HCT116 (cell line): Measurements from ENCODE around the gene STIL. TPM values are rescaled to one million over a fixed set of nuclear protein-coding genes. Genes with fewer than 3 reads are reported as not detected.

Experiments
- ATAC-seq: fragments of 200-7000 bp; cut with Tn5 transposase; 2 replicates; pipeline ENCODE4 v1.9.1; 2020; ENCODE audit warnings: mild to moderate bottlenecking, moderate library complexity
- BruUV-seq: library from RNA; stranded (reverse); fragments of 400-500 nt; replicated peaks from 2 replicates; lab custom pipeline; 2021; lab: Mats Ljungman, UMichigan
- CTCF ChIA-PET: fragments of 300-600 bp; sonication (Branson Sonifier 250); formaldehyde crosslinking; loops from one replicate; lab custom pipeline; 2021; ENCODE audit warnings: antibody characterized with exemption; lab: Charles Lee
- POLR2A ChIA-PET: fragments of 300-600, 350-600 bp; sonication (Branson Sonifier 250); formaldehyde crosslinking; loops from one replicate; lab custom pipeline; 2021; ENCODE audit warnings: antibody characterized with exemption; lab: Charles Lee
- RAD21 ChIA-PET, 2 experiments: fragments of 300-600 bp; sonication (Branson Sonifier 250); formaldehyde crosslinking; loops; one replicate each; lab custom pipeline; 2023; ENCODE audit warnings: low total read pairs in 2 of 2; ENCODE audit not compliant: uncharacterized antibody in 2 of 2, unreplicated experiment in 2 of 2, low non-redundant PET in 1 of 2; lab: Charles Lee
- DNase-seq: peaks from one replicate; pipeline ENCODE4 v3.0.0-alpha.2; 2010; ENCODE audit warnings: low read depth, low spot score
- H2AFZ ChIP-seq: fragments of 200-600 bp; shearing (Covaris generic), sonication (generic); 2 replicates; pipeline ENCODE4 v1.6.1; 2017; ENCODE audit warnings: low read depth, mixed run types, mixed read lengths, antibody characterized with exemption, low read length; ENCODE audit not compliant: poor library complexity, severe bottlenecking
- H3K27ac ChIP-seq: 2 replicates; pipeline ENCODE4 v1.5.1; 2012; ENCODE audit warnings: low read depth, low read length
- H3K27me3 ChIP-seq: fragments of 200-600 bp; sonication (generic); 2 replicates; pipeline ENCODE4 v1.6.1; 2016; ENCODE audit warnings: mixed run types, low read length, mixed read lengths; ENCODE audit not compliant: insufficient read depth
- H3K36me3 ChIP-seq, 2 experiments: fragments of 200-500 bp in 1 of 2; fragments of 200-600 bp in 1 of 2; sonication (Bioruptor generic) in 1 of 2; sonication (generic) in 1 of 2; 2 replicates each; pipeline versions ENCODE4 v1.5.1 to v1.6.1; 2014 to 2016; ENCODE audit warnings: low read length in 2 of 2, inconsistent platforms in 1 of 2, mixed read lengths in 1 of 2, mixed run types in 1 of 2; ENCODE audit not compliant: insufficient read depth in 2 of 2, control insufficient read depth in 1 of 2
- H3K4me1 ChIP-seq, 2 experiments: fragments of 200-600 bp in 1 of 2; sonication (generic) in 1 of 2; 2 replicates each; pipeline versions ENCODE4 v1.5.1 to v1.6.1; 2012 to 2017; ENCODE audit warnings: low read length in 2 of 2, inconsistent platforms in 1 of 2, mild to moderate bottlenecking in 1 of 2, mixed read lengths in 1 of 2, mixed run types in 1 of 2, moderate library complexity in 1 of 2; ENCODE audit not compliant: insufficient read depth in 2 of 2, control insufficient read depth in 1 of 2
- H3K4me2 ChIP-seq: fragments of 200-600 bp; sonication (generic); 2 replicates; pipeline ENCODE4 v1.6.1; 2017; ENCODE audit warnings: mixed run types, low read length, mixed read lengths
- H3K4me3 ChIP-seq, 2 experiments: fragments of 200-600 bp in 1 of 2; sonication (generic) in 1 of 2; replicated peaks in 1 of 2; 2 replicates each; pipeline ENCODE4 v1.5.1; 2011 to 2016; ENCODE audit warnings: low read length in 2 of 2, control low read depth in 1 of 2, low read depth in 1 of 2, mild to moderate bottlenecking in 1 of 2, mixed read lengths in 1 of 2, mixed run types in 1 of 2
- H3K79me2 ChIP-seq: fragments of 200-600 bp; sonication (generic); 2 replicates; pipeline ENCODE4 v1.6.1; 2017; ENCODE audit warnings: mild to moderate bottlenecking, mixed run types, low read length, moderate library complexity, mixed read lengths; ENCODE audit not compliant: insufficient read depth
- H3K9ac ChIP-seq: fragments of 200-600 bp; sonication (generic); 2 replicates; pipeline ENCODE4 v1.6.1; 2016; ENCODE audit warnings: low read length, mixed read lengths
- H3K9me2 ChIP-seq: fragments of 200-600 bp; sonication (generic), shearing (Covaris generic); 2 replicates; pipeline ENCODE4 v1.6.1; 2017; ENCODE audit warnings: mixed run types, mild to moderate bottlenecking, moderate library complexity; ENCODE audit not compliant: insufficient read depth
- H3K9me3 ChIP-seq, 2 experiments: fragments of 200-500 bp in 1 of 2; fragments of 200-600 bp in 1 of 2; sonication (Bioruptor generic) in 1 of 2; sonication (generic) in 1 of 2; 2 replicates each; pipeline ENCODE4 v1.6.1; 2014 to 2017; ENCODE audit warnings: low read length in 2 of 2, mixed read lengths in 2 of 2, inconsistent platforms in 1 of 2, low read depth in 1 of 2, mild to moderate bottlenecking in 1 of 2, mixed run types in 1 of 2, moderate library complexity in 1 of 2; ENCODE audit not compliant: control insufficient read depth in 1 of 2, insufficient read depth in 1 of 2
- H4K20me1 ChIP-seq: fragments of 200-600 bp; sonication (generic), shearing (Covaris generic); 2 replicates; pipeline ENCODE4 v1.6.1; 2017; ENCODE audit warnings: mixed run types, mild to moderate bottlenecking, moderate library complexity; ENCODE audit not compliant: insufficient read depth
- ATF3 ChIP-seq: IDR thresholded peaks from 2 replicates; pipeline ENCODE4 v1.6.1; 2012
- CBX3 ChIP-seq: IDR thresholded peaks from 2 replicates; pipeline ENCODE4 v1.6.1; 2012; ENCODE audit warnings: low read depth
- EGR1 ChIP-seq: IDR thresholded peaks from 2 replicates; pipeline ENCODE4 v1.6.1; 2012; ENCODE audit warnings: low read depth
- EZH2phosphoT487 ChIP-seq: fragments of 200-600 bp; IDR thresholded peaks from 2 replicates; pipeline ENCODE4 v1.6.1; 2018; ENCODE audit warnings: antibody characterized with exemption, borderline replicate concordance
- FOSL1 ChIP-seq: IDR thresholded peaks from 2 replicates; pipeline ENCODE4 v1.6.1; 2012; ENCODE audit warnings: low read depth
- MAX ChIP-seq: IDR thresholded peaks from 2 replicates; pipeline ENCODE4 v1.6.1; 2012
- POLR2A ChIP-seq: IDR thresholded peaks from 2 replicates; pipeline ENCODE4 v1.7.0; 2011; ENCODE audit warnings: borderline replicate concordance; ENCODE audit not compliant: insufficient read depth, insufficient read length; ENCODE audit errors: extremely low read depth
- POLR2AphosphoS5 ChIP-seq: IDR thresholded peaks from 2 replicates; pipeline ENCODE4 v1.6.1; 2011; ENCODE audit warnings: mild to moderate bottlenecking, low read depth, low read length, moderate library complexity
- RAD21 ChIP-seq: IDR thresholded peaks from 2 replicates; pipeline ENCODE4 v1.6.1; 2012; ENCODE audit warnings: low read depth, mild to moderate bottlenecking
- REST ChIP-seq: IDR thresholded peaks from 2 replicates; pipeline ENCODE4 v1.6.1; 2012; ENCODE audit warnings: low read depth
- SP1 ChIP-seq: IDR thresholded peaks from 2 replicates; pipeline ENCODE4 v1.6.1; 2012; ENCODE audit warnings: low read depth
- SRF ChIP-seq: IDR thresholded peaks from 2 replicates; pipeline ENCODE4 v1.6.1; 2012; ENCODE audit warnings: low read depth
- YY1 ChIP-seq: IDR thresholded peaks from 2 replicates; pipeline ENCODE4 v1.6.1; 2011; ENCODE audit warnings: low read length, low read depth, moderate library complexity, mild to moderate bottlenecking; ENCODE audit not compliant: insufficient replicate concordance; ENCODE audit errors: extremely low read depth
- intact Hi-C: fragments of 100-400 bp; cut with micrococcal nuclease; formaldehyde crosslinking; loops from 2 replicates; pipeline ENCODE4 v1.10.0; 2022
- total RNA-seq: library from RNA; stranded (reverse); gene quantifications from one replicate; pipeline ENCODE4 v1.2.1, GENCODE V29; 2021; ENCODE audit not compliant: unreplicated experiment

STIL gene
- total RNA-seq, 1 experiment from 2014 or later = 34.4 TPM

- CTCF ChIA-PET = interaction anchor here (0.7 kb wide), 1 partner anchor 282 kb away, joined by 4 read pairs; no protein-coding TSS in a partner anchor
- H3K9ac ChIP-seq = no peak overlapping the region
These were observed 26.3 kb upstream of the STIL start for GRCh38 chr1:47340227-47340626.

GRCh38 chr1:47338249-47339077, 24.5 kb upstream of the STIL start:
- POLR2A ChIA-PET = no interaction called here
- RAD21 ChIA-PET = no interaction called here
- TF ChIP-seq RAD21 (no peak), EZH2phosphoT487 (no peak), EGR1 (no peak), SP1 (no peak), YY1 (no peak), REST (no peak), CBX3 (no peak), POLR2AphosphoS5 (no peak), POLR2A (no peak), FOSL1 (no peak), MAX (no peak), SRF (no peak), ATF3 (no peak)

More at GRCh38 chr1:47340227-47340626, 26.3 kb upstream of the STIL start:
- Histone ChIP-seq H3K79me2 (peaks cover 72% of the 10 kb centered on the region), H3K4me3 (no peak overlapping the region), H2AFZ (no peak overlapping the region), H3K27me3 (no peaks in the 10 kb centered on the region), H3K27ac (no peak overlapping the region), H3K4me1 (peaks cover under 1 to 2% of the 10 kb centered on the region in 2 experiments; a peak in 2 of 4 replicates), H3K4me2 (no peak overlapping the region), H3K36me3 (no peaks in the 10 kb centered on the region), H4K20me1 (no peaks in the 10 kb centered on the region), H3K9me3 (no peaks in the 10 kb centered on the region), H3K9me2 (no peaks in the 10 kb centered on the region)
- RAD21 ChIA-PET = interaction anchor here in 1 of 2 experiments (0.7 kb wide), 1 partner anchor 927 kb away, joined by 3 read pairs; no protein-coding TSS in a partner anchor
- TF ChIP-seq ATF3 = no peak
- TF ChIP-seq YY1 = no peak
- intact Hi-C loops = no loop called here
- ATAC-seq (no peak), DNase-seq (no peak)
- no TSS peak for BruUV-seq
- POLR2A ChIA-PET = no interaction called here

More at GRCh38 chr1:47338249-47339077, 24.5 kb upstream of the STIL start:
- H3K27me3 ChIP-seq = no peaks in the 10 kb centered on the region
- no peaks in the 10 kb centered on the region for H3K9me2 ChIP-seq
- H3K27ac ChIP-seq = no peak overlapping the region
- BruUV-seq = no TSS peak
- DNase-seq (no peak), ATAC-seq (no peak)
- intact Hi-C loops = no loop called here
- H4K20me1 ChIP-seq = no peaks in the 10 kb centered on the region
- CTCF ChIA-PET = no interaction called here
- no peak overlapping the region for H2AFZ ChIP-seq
- H3K4me1 ChIP-seq = peaks cover 3 to 8% of the 10 kb centered on the region in 2 experiments; a peak in 2 of 4 replicates
- H3K4me2 ChIP-seq = no peak overlapping the region
- H3K79me2 ChIP-seq = peaks cover 70% of the 10 kb centered on the region
- no peak overlapping the region for H3K4me3 ChIP-seq
- no peaks in the 10 kb centered on the region for H3K36me3 ChIP-seq
- H3K9ac ChIP-seq = no peak overlapping the region
- H3K9me3 ChIP-seq = no peaks in the 10 kb centered on the region
